WTC11 (cell line): Measurements from ENCODE around the gene OR4D1. TPM values are rescaled to one million over a fixed set of nuclear protein-coding genes. Genes with fewer than 3 reads are reported as not detected.

Experiments
- ATAC-seq: fragments of 200-7000 bp; cut with Tn5 transposase; 2 replicates; pipeline ENCODE4 v1.10.0; 2021; ENCODE audit warnings: mild to moderate bottlenecking, moderate library complexity
- CTCF ChIA-PET: fragments of 300-600 bp; sonication (Branson Sonifier 250); formaldehyde crosslinking; loops from one replicate; lab custom pipeline; 2021; ENCODE audit warnings: antibody characterized with exemption; lab: Charles Lee
- POLR2A ChIA-PET: fragments of 350-600 bp; sonication (Branson Sonifier 250); formaldehyde crosslinking; loops from one replicate; lab custom pipeline; 2021; ENCODE audit warnings: antibody characterized with exemption; lab: Charles Lee
- DNase-seq: peaks from one replicate; pipeline ENCODE4 v3.0.0; 2021; ENCODE audit warnings: low spot score
- H3K27ac Mint-ChIP-seq: 2 replicates; pipeline ENCODE4 v1.8.0; 2021; ENCODE audit warnings: mixed read lengths
- H3K27me3 Mint-ChIP-seq: 2 replicates; pipeline ENCODE4 v1.8.0; 2021; ENCODE audit warnings: low read depth, mild to moderate bottlenecking, moderate library complexity, mixed read lengths
- H3K36me3 Mint-ChIP-seq: 2 replicates; pipeline ENCODE4 v1.8.0; 2021; ENCODE audit warnings: mixed read lengths
- H3K4me1 Mint-ChIP-seq: 2 replicates; pipeline ENCODE4 v1.8.0; 2022; ENCODE audit warnings: mixed read lengths
- H3K4me3 Mint-ChIP-seq: 2 replicates; pipeline ENCODE4 v1.8.0; 2021; ENCODE audit warnings: mild to moderate bottlenecking, moderate library complexity, mixed read lengths
- H3K9me3 Mint-ChIP-seq: 2 replicates; pipeline ENCODE4 v1.8.0; 2021; ENCODE audit warnings: mixed read lengths
- CBFB ChIP-seq: sonication (generic); formaldehyde crosslinking; IDR thresholded peaks from 2 replicates; pipeline ENCODE4 v1.8.1; 2022; ENCODE audit warnings: mild to moderate bottlenecking, low read depth, missing genetic modification reagents
- CREB1 ChIP-seq: sonication (generic); formaldehyde crosslinking; IDR thresholded peaks from 2 replicates; pipeline ENCODE4 v1.8.0; 2023; ENCODE audit warnings: mild to moderate bottlenecking, missing genetic modification reagents
- ELF4 ChIP-seq: sonication (generic); formaldehyde crosslinking; IDR thresholded peaks from 2 replicates; pipeline ENCODE4 v1.8.1; 2022; ENCODE audit warnings: low read depth, mild to moderate bottlenecking, moderate library complexity, missing genetic modification reagents
- ESRRA ChIP-seq: sonication (generic); formaldehyde crosslinking; IDR thresholded peaks from 2 replicates; pipeline ENCODE4 v1.8.1; 2022; ENCODE audit warnings: mild to moderate bottlenecking, missing genetic modification reagents, borderline replicate concordance
- GRHL2 ChIP-seq: fragments of 250-450 bp; sonication (Bioruptor Pico); IDR thresholded peaks from 2 replicates; pipeline ENCODE4 v1.8.0; 2022; ENCODE audit warnings: mild to moderate bottlenecking, moderate library complexity; ENCODE audit not compliant: insufficient replicate concordance, severe bottlenecking
- JAZF1 ChIP-seq: fragments of 250-450 bp; sonication (Bioruptor Pico); IDR thresholded peaks from 2 replicates; pipeline ENCODE4 v1.9.0; 2021; ENCODE audit warnings: moderate library complexity, mild to moderate bottlenecking, inconsistent platforms
- NFATC4 ChIP-seq: fragments of 250-450 bp; sonication (Bioruptor Pico); IDR thresholded peaks from 2 replicates; pipeline ENCODE4 v1.9.0; 2021; ENCODE audit warnings: mild to moderate bottlenecking
- NFE2L1 ChIP-seq: sonication (generic); formaldehyde crosslinking; IDR thresholded peaks from 2 replicates; pipeline ENCODE4 v1.8.1; 2023; ENCODE audit warnings: missing genetic modification reagents
- NR1H2 ChIP-seq: sonication (generic); formaldehyde crosslinking; IDR thresholded peaks from 2 replicates; pipeline ENCODE4 v1.9.0; 2021; ENCODE audit warnings: mild to moderate bottlenecking, moderate library complexity, missing genetic modification reagents
- NR3C1 ChIP-seq: sonication (generic); formaldehyde crosslinking; conservative IDR thresholded peaks from 2 replicates; pipeline ENCODE4 v1.8.1; 2023; ENCODE audit warnings: low read depth, mild to moderate bottlenecking, missing genetic modification reagents
- SMAD4 ChIP-seq: sonication (generic); formaldehyde crosslinking; IDR thresholded peaks from 2 replicates; pipeline ENCODE4 v1.8.0; 2022; ENCODE audit warnings: mild to moderate bottlenecking, missing genetic modification reagents
- SOX15 ChIP-seq: fragments of 250-450 bp; sonication (Bioruptor Pico); IDR thresholded peaks from 2 replicates; pipeline ENCODE4 v1.9.0; 2021; ENCODE audit warnings: mild to moderate bottlenecking
- TEAD1 ChIP-seq: sonication (generic); formaldehyde crosslinking; IDR thresholded peaks from 2 replicates; pipeline ENCODE4 v1.8.0; 2022; ENCODE audit warnings: mild to moderate bottlenecking, missing genetic modification reagents
- ZNF423 ChIP-seq: fragments of 250-450 bp; sonication (Bioruptor Pico); IDR thresholded peaks from 2 replicates; pipeline ENCODE4 v2.1.2; 2022; ENCODE audit warnings: mild to moderate bottlenecking, moderate library complexity
- total RNA-seq: library from RNA; stranded (reverse); gene quantifications from 3 replicates; pipeline ENCODE4 v1.2.3, GENCODE V29; 2021
- TF ChIP-seq, protein P1 (sequence below): fragments of 250-450 bp; sonication (Bioruptor Pico); conservative IDR thresholded peaks from 2 replicates; pipeline ENCODE4 v1.9.0; 2021; ENCODE audit warnings: mild to moderate bottlenecking
- TF ChIP-seq, protein P2 (sequence below): sonication (generic); formaldehyde crosslinking; IDR thresholded peaks from 2 replicates; pipeline ENCODE4 v1.8.1; 2023; ENCODE audit warnings: mild to moderate bottlenecking, moderate library complexity, missing genetic modification reagents
- TF ChIP-seq, protein P3 (sequence below): sonication (generic); formaldehyde crosslinking; IDR thresholded peaks from 2 replicates; pipeline ENCODE4 v1.8.1; 2023; ENCODE audit warnings: mild to moderate bottlenecking, missing genetic modification reagents
- TF ChIP-seq, protein P4 (sequence below): sonication (generic); formaldehyde crosslinking; IDR thresholded peaks from 2 replicates; pipeline ENCODE4 v1.8.0; 2022; ENCODE audit warnings: mild to moderate bottlenecking, missing genetic modification reagents

OR4D1 gene
- total RNA-seq, 1 experiment from 2014 or later: 0.17 TPM

DNA sequence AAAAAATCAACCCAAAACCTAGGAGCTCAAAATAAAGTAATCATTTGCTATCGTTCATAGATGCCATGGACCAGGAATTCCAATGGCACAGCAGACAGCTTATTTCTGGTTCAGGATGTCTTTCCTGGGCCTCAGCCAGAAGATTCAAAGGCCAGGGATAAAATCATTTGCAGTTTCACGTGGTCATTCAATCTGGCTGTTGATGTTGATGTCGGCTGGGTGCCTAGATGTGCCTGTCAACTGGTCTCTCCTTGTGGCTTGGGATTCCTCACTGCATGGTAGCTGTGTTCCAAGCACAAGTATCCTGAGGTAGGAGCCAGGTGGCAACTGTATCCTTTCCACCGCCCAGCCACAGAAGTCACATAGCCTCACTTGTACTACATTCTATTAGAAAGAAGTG, 33.6 kb downstream of the OR4D1 start:
- peaks cover 13% of the 10 kb centered on the region for H3K27me3 Mint-ChIP-seq
- CTCF ChIA-PET: interaction anchor here (1.0 to 1.5 kb wide), 2 partner anchors 11 to 13 kb away, joined by 3 read pairs; no protein-coding TSS in a partner anchor
- no peak overlapping the region for H3K4me3 Mint-ChIP-seq
- POLR2A ChIA-PET: interaction anchor here (0.6 kb wide), 1 partner anchor 131 kb away, joined by 3 read pairs; no protein-coding TSS in a partner anchor
- H3K27ac Mint-ChIP-seq: no peak overlapping the region
- no peaks in the 10 kb centered on the region for H3K9me3 Mint-ChIP-seq
- no peaks in the 10 kb centered on the region for H3K36me3 Mint-ChIP-seq
- DNase-seq (no peak), ATAC-seq (no peak)
- peaks cover 8% of the 10 kb centered on the region; the same call in 1 of the 2 replicates for H3K4me1 Mint-ChIP-seq
- TF ChIP-seq, protein P1, sequence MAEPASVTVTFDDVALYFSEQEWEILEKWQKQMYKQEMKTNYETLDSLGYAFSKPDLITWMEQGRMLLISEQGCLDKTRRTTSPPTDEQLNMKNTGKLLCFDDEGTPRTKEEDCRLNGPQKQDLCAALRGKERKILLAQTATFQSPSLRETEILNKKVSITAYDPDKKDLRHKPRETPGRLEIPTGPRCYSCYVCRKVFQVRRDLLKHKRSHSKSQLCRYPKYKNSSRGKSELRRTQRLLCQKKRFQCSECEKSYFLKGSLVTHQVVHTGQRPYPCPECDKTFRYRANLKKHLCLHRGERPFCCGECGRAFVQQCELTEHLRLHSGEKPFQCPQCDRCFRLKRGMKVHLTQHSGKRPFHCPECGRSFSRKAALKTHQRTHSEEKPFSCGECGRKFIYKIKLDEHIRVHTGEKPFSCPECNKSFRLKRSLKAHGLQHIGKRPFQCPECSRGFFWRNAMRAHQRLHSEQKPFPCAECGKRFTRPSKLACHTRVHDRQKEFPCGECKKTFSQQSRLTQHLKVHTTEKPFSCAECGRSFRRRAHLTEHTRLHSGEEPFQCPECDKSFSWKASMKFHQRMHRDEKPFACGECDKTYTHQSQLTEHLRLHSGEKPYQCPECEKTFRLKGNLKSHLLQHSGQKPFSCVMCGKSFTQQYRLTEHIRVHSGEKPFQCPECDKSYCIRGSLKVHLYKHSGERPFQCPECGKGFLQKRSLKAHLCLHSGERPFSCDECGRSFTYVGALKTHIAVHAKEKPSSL (CRISPR knock-in tag): no peak
- TF ChIP-seq NFATC4 (no peak), NR1H2 (no peak), ESRRA (CRISPR knock-in tag) (no peak), SOX15 (CRISPR knock-in tag) (no peak), NFE2L1 (CRISPR knock-in tag) (no peak), CREB1 (no peak), ZNF423 (no peak), NR3C1 (CRISPR knock-in tag) (no peak), SMAD4 (CRISPR knock-in tag) (no peak), GRHL2 (CRISPR knock-in tag) (no peak), JAZF1 (no peak), TEAD1 (no peak), ELF4 (CRISPR knock-in tag) (no peak), CBFB (CRISPR knock-in tag) (no peak)
- TF ChIP-seq, protein P2, sequence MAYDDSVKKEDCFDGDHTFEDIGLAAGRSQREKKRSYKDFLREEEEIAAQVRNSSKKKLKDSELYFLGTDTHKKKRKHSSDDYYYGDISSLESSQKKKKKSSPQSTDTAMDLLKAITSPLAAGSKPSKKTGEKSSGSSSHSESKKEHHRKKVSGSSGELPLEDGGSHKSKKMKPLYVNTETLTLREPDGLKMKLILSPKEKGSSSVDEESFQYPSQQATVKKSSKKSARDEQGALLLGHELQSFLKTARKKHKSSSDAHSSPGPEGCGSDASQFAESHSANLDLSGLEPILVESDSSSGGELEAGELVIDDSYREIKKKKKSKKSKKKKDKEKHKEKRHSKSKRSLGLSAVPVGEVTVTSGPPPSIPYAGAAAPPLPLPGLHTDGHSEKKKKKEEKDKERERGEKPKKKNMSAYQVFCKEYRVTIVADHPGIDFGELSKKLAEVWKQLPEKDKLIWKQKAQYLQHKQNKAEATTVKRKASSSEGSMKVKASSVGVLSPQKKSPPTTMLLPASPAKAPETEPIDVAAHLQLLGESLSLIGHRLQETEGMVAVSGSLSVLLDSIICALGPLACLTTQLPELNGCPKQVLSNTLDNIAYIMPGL (CRISPR knock-in tag): no peak
- TF ChIP-seq, protein P3, sequence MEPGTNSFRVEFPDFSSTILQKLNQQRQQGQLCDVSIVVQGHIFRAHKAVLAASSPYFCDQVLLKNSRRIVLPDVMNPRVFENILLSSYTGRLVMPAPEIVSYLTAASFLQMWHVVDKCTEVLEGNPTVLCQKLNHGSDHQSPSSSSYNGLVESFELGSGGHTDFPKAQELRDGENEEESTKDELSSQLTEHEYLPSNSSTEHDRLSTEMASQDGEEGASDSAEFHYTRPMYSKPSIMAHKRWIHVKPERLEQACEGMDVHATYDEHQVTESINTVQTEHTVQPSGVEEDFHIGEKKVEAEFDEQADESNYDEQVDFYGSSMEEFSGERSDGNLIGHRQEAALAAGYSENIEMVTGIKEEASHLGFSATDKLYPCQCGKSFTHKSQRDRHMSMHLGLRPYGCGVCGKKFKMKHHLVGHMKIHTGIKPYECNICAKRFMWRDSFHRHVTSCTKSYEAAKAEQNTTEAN (CRISPR knock-in tag): no peak
- TF ChIP-seq, protein P4, sequence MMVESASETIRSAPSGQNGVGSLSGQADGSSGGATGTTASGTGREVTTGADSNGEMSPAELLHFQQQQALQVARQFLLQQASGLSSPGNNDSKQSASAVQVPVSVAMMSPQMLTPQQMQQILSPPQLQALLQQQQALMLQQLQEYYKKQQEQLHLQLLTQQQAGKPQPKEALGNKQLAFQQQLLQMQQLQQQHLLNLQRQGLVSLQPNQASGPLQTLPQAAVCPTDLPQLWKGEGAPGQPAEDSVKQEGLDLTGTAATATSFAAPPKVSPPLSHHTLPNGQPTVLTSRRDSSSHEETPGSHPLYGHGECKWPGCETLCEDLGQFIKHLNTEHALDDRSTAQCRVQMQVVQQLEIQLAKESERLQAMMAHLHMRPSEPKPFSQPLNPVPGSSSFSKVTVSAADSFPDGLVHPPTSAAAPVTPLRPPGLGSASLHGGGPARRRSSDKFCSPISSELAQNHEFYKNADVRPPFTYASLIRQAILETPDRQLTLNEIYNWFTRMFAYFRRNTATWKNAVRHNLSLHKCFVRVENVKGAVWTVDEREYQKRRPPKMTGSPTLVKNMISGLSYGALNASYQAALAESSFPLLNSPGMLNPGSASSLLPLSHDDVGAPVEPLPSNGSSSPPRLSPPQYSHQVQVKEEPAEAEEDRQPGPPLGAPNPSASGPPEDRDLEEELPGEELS (CRISPR knock-in tag): no peak

DNA sequence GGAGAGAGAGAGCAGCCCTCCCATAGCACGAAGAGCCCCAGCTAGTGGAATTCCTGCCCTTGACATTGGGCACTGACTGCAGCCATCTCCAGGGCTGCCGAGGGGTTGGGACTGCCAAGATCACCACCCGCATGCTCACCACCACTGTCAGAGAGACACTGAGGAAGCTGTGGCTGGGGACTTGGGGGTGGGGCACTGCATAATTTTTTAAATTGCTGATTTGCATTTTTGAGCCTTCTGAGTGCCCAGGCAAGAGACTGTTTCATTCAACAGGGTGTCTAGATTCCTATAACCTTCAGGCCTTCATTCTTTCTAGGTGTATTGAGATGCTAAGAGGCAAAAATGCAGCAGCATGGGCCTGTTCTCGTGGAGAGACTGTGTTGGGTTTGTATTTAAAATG, 35.3 kb downstream of the OR4D1 start:
- peaks cover 8% of the 10 kb centered on the region; the same call in 1 of the 2 replicates for H3K4me1 Mint-ChIP-seq
- H3K4me3 Mint-ChIP-seq: no peak overlapping the region
- ChIA-PET POLR2A (no interaction called here), CTCF (interaction anchor here (1.3 to 2.5 kb wide), 2 partner anchors 11 to 16 kb away, joined by 5 to 8 read pairs; no protein-coding TSS in a partner anchor)
- DNase-seq (no peak), ATAC-seq (no peak)
- no peak for TF ChIP-seq NFATC4
- H3K9me3 Mint-ChIP-seq: no peaks in the 10 kb centered on the region
- H3K27me3 Mint-ChIP-seq: peaks cover 14% of the 10 kb centered on the region
- H3K27ac Mint-ChIP-seq: no peak overlapping the region
- H3K36me3 Mint-ChIP-seq: no peaks in the 10 kb centered on the region
